Endothelial cell of umbilical vein (primary cell): ENCODE data around the gene TRDN. TPM values are rescaled to one million over a fixed set of nuclear protein-coding genes. Genes with fewer than 3 reads are reported as not detected.

Source experiments
- Bru-seq: library from RNA; stranded (reverse); fragments of 400-500 nt; gene quantifications from one replicate; lab custom pipeline; 2021; lab: Mats Ljungman, UMichigan
- BruChase-seq, 2 experiments: library from RNA; stranded (reverse); fragments of 400-500 nt; gene quantifications; one replicate each; lab custom pipeline; 2021; lab: Mats Ljungman, UMichigan
- BruUV-seq: library from RNA; stranded (reverse); fragments of 400-500 nt; replicated peaks from 2 replicates; lab custom pipeline; 2021; lab: Mats Ljungman, UMichigan
- CTCF ChIA-PET: fragments of 300-600, 350-600 bp; sonication (Branson Sonifier 250); formaldehyde crosslinking; loops from one replicate; lab custom pipeline; 2021; ENCODE audit warnings: antibody characterized with exemption, inconsistent platforms; lab: Charles Lee
- POLR2A ChIA-PET: fragments of 300-600, 350-600 bp; sonication (Branson Sonifier 250); formaldehyde crosslinking; loops from one replicate; lab custom pipeline; 2021; ENCODE audit warnings: antibody characterized with exemption, inconsistent platforms; lab: Charles Lee
- DNase-seq: peaks from one replicate; pipeline ENCODE4 v3.0.0-alpha.2; 2011; ENCODE audit warnings: low read depth, low spot score
- FAIRE-seq: peaks from 2 replicates; lab custom pipeline; 2011; peaks lifted over from hg19 to GRCh38; lab: Jason Lieb, UNC
- H2AFZ ChIP-seq: 2 replicates; pipeline ENCODE4 v1.6.0; 2012; ENCODE audit warnings: low read depth, low read length, control low read depth, inconsistent platforms
- H3K27ac ChIP-seq: 2 replicates; pipeline ENCODE4 v1.5.1; 2011; ENCODE audit warnings: low read depth, mild to moderate bottlenecking, control low read depth, low read length, moderate library complexity; ENCODE audit not compliant: insufficient read depth
- H3K27me3 ChIP-seq, 2 experiments: 2 replicates each; pipeline versions ENCODE4 v1.6.0 to v1.6.1; 2011; ENCODE audit warnings: low read length in 2 of 2, mixed read lengths in 1 of 2; ENCODE audit not compliant: control insufficient read depth in 2 of 2, insufficient read depth in 2 of 2
- H3K36me3 ChIP-seq, 2 experiments: 2 replicates in 1 of 2; 3 replicates in 1 of 2; pipeline ENCODE4 v1.5.1; 2011; ENCODE audit warnings: low read length in 2 of 2, mild to moderate bottlenecking in 1 of 2, moderate library complexity in 1 of 2; ENCODE audit not compliant: control insufficient read depth in 2 of 2, insufficient read depth in 2 of 2; ENCODE audit errors: extremely low read depth in 1 of 2
- H3K4me1 ChIP-seq: 3 replicates; pipeline ENCODE4 v1.5.1; 2011; ENCODE audit warnings: mild to moderate bottlenecking, low read length; ENCODE audit not compliant: control insufficient read depth, insufficient read depth; ENCODE audit errors: extremely low read depth
- H3K4me2 ChIP-seq: 2 replicates; pipeline ENCODE4 v1.6.1; 2011; ENCODE audit warnings: low read length, control low read depth, mixed read lengths; ENCODE audit not compliant: insufficient read depth
- H3K4me3 ChIP-seq, 3 experiments: fragments of 200-600 bp in 1 of 3; sonication (generic), shearing (Covaris generic) in 1 of 3; replicated peaks in 1 of 3; 2 replicates each; pipeline ENCODE4 v1.5.1; 2011 to 2016; ENCODE audit warnings: control low read depth in 3 of 3, low read length in 3 of 3, mild to moderate bottlenecking in 2 of 3, inconsistent platforms in 1 of 3, low read depth in 1 of 3, moderate library complexity in 1 of 3; ENCODE audit not compliant: insufficient read depth in 1 of 3
- H3K79me2 ChIP-seq: 2 replicates; pipeline ENCODE4 v1.6.0; 2012; ENCODE audit warnings: low read length, inconsistent platforms; ENCODE audit not compliant: control insufficient read depth, insufficient read depth
- H3K9ac ChIP-seq: replicated peaks from 2 replicates; pipeline ENCODE3; 2011; ENCODE audit warnings: low read length, control low read depth; ENCODE audit not compliant: insufficient read depth; ENCODE audit errors: extremely low read depth
- H3K9me1 ChIP-seq: replicated peaks from 3 replicates; pipeline ENCODE4 v1.6.0; 2011; ENCODE audit warnings: mild to moderate bottlenecking, low read length; ENCODE audit not compliant: control insufficient read depth, insufficient read depth; ENCODE audit errors: extremely low read depth
- H3K9me3 ChIP-seq: replicated peaks from 2 replicates; pipeline ENCODE4 v1.5.1; 2012; ENCODE audit warnings: low read length, inconsistent platforms; ENCODE audit not compliant: control insufficient read depth, insufficient read depth
- H4K20me1 ChIP-seq: replicated peaks from 2 replicates; pipeline ENCODE3; 2011; ENCODE audit warnings: mild to moderate bottlenecking, low read length; ENCODE audit not compliant: control insufficient read depth, insufficient read depth; ENCODE audit errors: extremely low read depth
- EZH2 ChIP-seq: IDR thresholded peaks from 2 replicates; pipeline ENCODE4 v1.6.1; 2012; ENCODE audit warnings: borderline replicate concordance, low read depth, mild to moderate bottlenecking, moderate library complexity, low read length, inconsistent platforms; ENCODE audit not compliant: severe bottlenecking
- FOS ChIP-seq: IDR thresholded peaks from 2 replicates; pipeline ENCODE4 v1.6.1; 2011; ENCODE audit warnings: mild to moderate bottlenecking, low read length, moderate library complexity, borderline replicate concordance; ENCODE audit not compliant: insufficient read depth
- GATA2 ChIP-seq: IDR thresholded peaks from 2 replicates; pipeline ENCODE4 v1.7.0; 2011; ENCODE audit warnings: low read depth, mild to moderate bottlenecking, moderate library complexity, mixed read lengths, low read length; ENCODE audit not compliant: insufficient read length, insufficient read depth
- JUN ChIP-seq: IDR thresholded peaks from 2 replicates; pipeline ENCODE4 v1.6.1; 2011; ENCODE audit warnings: borderline replicate concordance, low read depth; ENCODE audit not compliant: insufficient read length, insufficient read depth
- MYC ChIP-seq: IDR thresholded peaks from one replicate; pipeline ENCODE4 v1.6.1; 2011; ENCODE audit warnings: mild to moderate bottlenecking, low read depth, low read length
- POLR2A ChIP-seq: IDR thresholded peaks from 2 replicates; pipeline ENCODE4 v1.6.1; 2012; ENCODE audit warnings: low read depth, mild to moderate bottlenecking, control low read depth, low read length
- POLR2AphosphoS5 ChIP-seq: IDR thresholded peaks from 2 replicates; pipeline ENCODE4 v1.6.1; 2012; ENCODE audit warnings: low read depth, mild to moderate bottlenecking, control low read depth, low read length, moderate library complexity; ENCODE audit not compliant: insufficient read depth
- dilution Hi-C: fragments of 300-500 bp; cut with MboI; formaldehyde crosslinking; loops from one replicate; pipeline ENCODE4 v1.15.0; 2019; ENCODE audit warnings: low sequenced_read_pairs; ENCODE audit not compliant: extremely low pct_ligation_motif_present
- intact Hi-C: fragments of 100-400 bp; cut with micrococcal nuclease; formaldehyde crosslinking; loops from one replicate; pipeline ENCODE4 v1.10.0; 2022
- long read RNA-seq: library from polyadenylated mRNA; stranded (forward); transcript quantifications from one replicate; pipeline ENCODE4 v2.0.0, GENCODE V29; 2021
- polyA minus RNA-seq, 3 experiments: library from RNA; depleted of rRNA, polyadenylated mRNA; stranded (reverse); fragments of >200 nt; gene quantifications; 1 replicate in 1 of 3; 2 replicates in 2 of 3; pipeline ENCODE4 v1.2.3, GENCODE V29; 2011
- polyA plus RNA-seq, 4 experiments: library from polyadenylated mRNA; depleted of rRNA in 3 of 4; stranded (reverse) in 3 of 4; unstranded in 1 of 4; fragments of >200 nt; gene quantifications; 2 replicates each; pipeline versions ENCODE4 v1.2.1 to v1.2.3, GENCODE V29; 2011 to 2012; ENCODE audit warnings: missing spikeins in 1 of 4
- total RNA-seq: library from RNA; stranded (reverse); gene quantifications from 2 replicates; pipeline ENCODE4 v1.2.3, GENCODE V29; 2021
- TF ChIP-seq, protein P1 (sequence below): IDR thresholded peaks from 2 replicates; pipeline ENCODE4 v1.6.1; 2011; ENCODE audit not compliant: insufficient read depth, insufficient read length
- TF ChIP-seq, protein P2 (sequence below), 2 donors: IDR thresholded peaks; 1 replicate in 1 of 2; 2 replicates in 1 of 2; pipeline ENCODE4 v1.5.1; 2011; ENCODE audit warnings: low read length in 2 of 2, mild to moderate bottlenecking in 2 of 2, moderate library complexity in 2 of 2, control low read depth in 1 of 2, inconsistent platforms in 1 of 2, low read depth in 1 of 2; ENCODE audit not compliant: insufficient read depth in 1 of 2; ENCODE audit errors: extremely low read depth in 1 of 2

The TRDN gene, protein sequence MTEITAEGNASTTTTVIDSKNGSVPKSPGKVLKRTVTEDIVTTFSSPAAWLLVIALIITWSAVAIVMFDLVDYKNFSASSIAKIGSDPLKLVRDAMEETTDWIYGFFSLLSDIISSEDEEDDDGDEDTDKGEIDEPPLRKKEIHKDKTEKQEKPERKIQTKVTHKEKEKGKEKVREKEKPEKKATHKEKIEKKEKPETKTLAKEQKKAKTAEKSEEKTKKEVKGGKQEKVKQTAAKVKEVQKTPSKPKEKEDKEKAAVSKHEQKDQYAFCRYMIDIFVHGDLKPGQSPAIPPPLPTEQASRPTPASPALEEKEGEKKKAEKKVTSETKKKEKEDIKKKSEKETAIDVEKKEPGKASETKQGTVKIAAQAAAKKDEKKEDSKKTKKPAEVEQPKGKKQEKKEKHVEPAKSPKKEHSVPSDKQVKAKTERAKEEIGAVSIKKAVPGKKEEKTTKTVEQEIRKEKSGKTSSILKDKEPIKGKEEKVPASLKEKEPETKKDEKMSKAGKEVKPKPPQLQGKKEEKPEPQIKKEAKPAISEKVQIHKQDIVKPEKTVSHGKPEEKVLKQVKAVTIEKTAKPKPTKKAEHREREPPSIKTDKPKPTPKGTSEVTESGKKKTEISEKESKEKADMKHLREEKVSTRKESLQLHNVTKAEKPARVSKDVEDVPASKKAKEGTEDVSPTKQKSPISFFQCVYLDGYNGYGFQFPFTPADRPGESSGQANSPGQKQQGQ
- total RNA-seq (not detected in 2 replicates), polyA plus RNA-seq (not detected in 2 replicates), polyA minus RNA-seq (not detected in 2 replicates), Bru-seq, nascent RNA (not detected), BruChase-seq, experiment 1, labeled RNA remaining after a 6-hour chase (percentile 0 among the genes with signal in this experiment), BruChase-seq, experiment 2, labeled RNA remaining after a 2-hour chase (percentile 1 among the genes with signal in this experiment)
- not detected in 2 replicates for polyA plus RNA-seq (2011; cell fraction: cytosol; rRNA removed)
- polyA plus RNA-seq (2011; cell fraction: nucleus; rRNA removed): not detected in 2 replicates
- not detected in 2 replicates for polyA plus RNA-seq (2012)
- not detected for polyA minus RNA-seq (2011; cell fraction: cytosol; rRNA and poly(A)+ RNA removed)
- not detected in 2 replicates for polyA minus RNA-seq (2011; cell fraction: nucleus; rRNA and poly(A)+ RNA removed)
- long read RNA-seq: 0 reads

DNA sequence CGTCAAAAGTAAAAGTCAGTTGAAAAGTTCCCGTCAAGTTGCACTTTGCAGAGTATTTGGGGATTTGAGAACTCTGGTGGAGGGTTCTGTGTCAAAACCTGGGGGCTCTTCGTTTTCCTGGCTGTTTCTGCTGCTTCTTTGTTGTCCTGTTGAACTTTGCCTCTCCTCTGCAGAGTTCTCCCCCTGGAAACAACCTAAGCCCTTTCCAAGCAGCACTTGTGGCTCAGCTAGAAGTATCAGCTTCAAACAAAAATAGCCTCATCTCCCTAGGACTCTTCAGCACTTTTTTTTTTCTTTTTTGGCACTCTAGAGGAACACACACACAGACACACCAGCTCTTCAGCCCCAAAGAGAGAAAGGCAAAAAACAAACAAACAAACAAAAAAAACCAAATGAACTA, at the start of gene TRDN:
TRDN (minus strand) TSS at position 169 of the 400 bp plus-strand sequence. CDS start 175 bp downstream, outside the sequence.
- H3K27ac ChIP-seq: no peak within 1 kb of the TSS
- dilution Hi-C loops (no loop called here), intact Hi-C loops (no loop called here)
- no peak within 1 kb of the TSS for H2AFZ ChIP-seq
- no peak within 1 kb of the TSS for H3K4me3 ChIP-seq
- no peaks in the 10 kb centered on the region for H3K4me1 ChIP-seq
- DNase-seq: no peak
- no peak within 1 kb of the TSS for H3K9ac ChIP-seq
- no peak for TF ChIP-seq POLR2AphosphoS5
- no peak for TF ChIP-seq JUN
- no peak for TF ChIP-seq GATA2
- no peak for TF ChIP-seq EZH2
- TF ChIP-seq, protein P1, sequence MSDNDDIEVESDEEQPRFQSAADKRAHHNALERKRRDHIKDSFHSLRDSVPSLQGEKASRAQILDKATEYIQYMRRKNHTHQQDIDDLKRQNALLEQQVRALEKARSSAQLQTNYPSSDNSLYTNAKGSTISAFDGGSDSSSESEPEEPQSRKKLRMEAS: no peak
- TF ChIP-seq, protein P2, sequence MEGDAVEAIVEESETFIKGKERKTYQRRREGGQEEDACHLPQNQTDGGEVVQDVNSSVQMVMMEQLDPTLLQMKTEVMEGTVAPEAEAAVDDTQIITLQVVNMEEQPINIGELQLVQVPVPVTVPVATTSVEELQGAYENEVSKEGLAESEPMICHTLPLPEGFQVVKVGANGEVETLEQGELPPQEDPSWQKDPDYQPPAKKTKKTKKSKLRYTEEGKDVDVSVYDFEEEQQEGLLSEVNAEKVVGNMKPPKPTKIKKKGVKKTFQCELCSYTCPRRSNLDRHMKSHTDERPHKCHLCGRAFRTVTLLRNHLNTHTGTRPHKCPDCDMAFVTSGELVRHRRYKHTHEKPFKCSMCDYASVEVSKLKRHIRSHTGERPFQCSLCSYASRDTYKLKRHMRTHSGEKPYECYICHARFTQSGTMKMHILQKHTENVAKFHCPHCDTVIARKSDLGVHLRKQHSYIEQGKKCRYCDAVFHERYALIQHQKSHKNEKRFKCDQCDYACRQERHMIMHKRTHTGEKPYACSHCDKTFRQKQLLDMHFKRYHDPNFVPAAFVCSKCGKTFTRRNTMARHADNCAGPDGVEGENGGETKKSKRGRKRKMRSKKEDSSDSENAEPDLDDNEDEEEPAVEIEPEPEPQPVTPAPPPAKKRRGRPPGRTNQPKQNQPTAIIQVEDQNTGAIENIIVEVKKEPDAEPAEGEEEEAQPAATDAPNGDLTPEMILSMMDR (IDR thresholded peaks at IDR 0.05; ENCODE audit: extremely low read depth in 1 of 2, insufficient read depth in 1 of 2, low read depth in 1 of 2, low read length in 2 of 2): no peak
- TF ChIP-seq FOS: no peak
- no peak for TF ChIP-seq POLR2A
- TF ChIP-seq MYC: no peak
- no peaks in the 10 kb centered on the region for H3K27me3 ChIP-seq
- no peaks in the 10 kb centered on the region for H3K9me3 ChIP-seq
- H3K36me3 ChIP-seq: no peaks in the 10 kb centered on the region
- CTCF ChIA-PET: interaction anchor here (0.7 kb wide), 1 partner anchor 78 kb away, joined by 3 read pairs; no protein-coding TSS in a partner anchor
- POLR2A ChIA-PET: no interaction called here
- H3K79me2 ChIP-seq: no peaks in the 10 kb centered on the region
- no TSS peak for BruUV-seq
- no peaks in the 10 kb centered on the region for H3K9me1 ChIP-seq
- no peaks in the 10 kb centered on the region for H4K20me1 ChIP-seq
- no peak for FAIRE-seq
- no peak within 1 kb of the TSS for H3K4me2 ChIP-seq
